HG03520 (cell line): ENCODE results near the gene PEDS1.
"Not testable (repeated sequence)": the region's sequence is repeated elsewhere in the genome, so short reads cannot be mapped to it uniquely, and the experiment has no call there.

Experiments
- ATAC-seq: cut with Tn5 transposase; IDR thresholded peaks from one replicate; pipeline ENCODE4 v1.9.1; 2021; ENCODE audit warnings: mild to moderate bottlenecking, moderate library complexity; ENCODE audit not compliant: unreplicated experiment

Gene PEDS1

GRCh38 chr20:50115041-50115512, 38.4 kb downstream of the PEDS1 start:
- ATAC-seq = no peak

- ATAC-seq = no peak
These were observed 39.9 kb downstream of the PEDS1 start for GRCh38 chr20:50113420-50114224.

DNA sequence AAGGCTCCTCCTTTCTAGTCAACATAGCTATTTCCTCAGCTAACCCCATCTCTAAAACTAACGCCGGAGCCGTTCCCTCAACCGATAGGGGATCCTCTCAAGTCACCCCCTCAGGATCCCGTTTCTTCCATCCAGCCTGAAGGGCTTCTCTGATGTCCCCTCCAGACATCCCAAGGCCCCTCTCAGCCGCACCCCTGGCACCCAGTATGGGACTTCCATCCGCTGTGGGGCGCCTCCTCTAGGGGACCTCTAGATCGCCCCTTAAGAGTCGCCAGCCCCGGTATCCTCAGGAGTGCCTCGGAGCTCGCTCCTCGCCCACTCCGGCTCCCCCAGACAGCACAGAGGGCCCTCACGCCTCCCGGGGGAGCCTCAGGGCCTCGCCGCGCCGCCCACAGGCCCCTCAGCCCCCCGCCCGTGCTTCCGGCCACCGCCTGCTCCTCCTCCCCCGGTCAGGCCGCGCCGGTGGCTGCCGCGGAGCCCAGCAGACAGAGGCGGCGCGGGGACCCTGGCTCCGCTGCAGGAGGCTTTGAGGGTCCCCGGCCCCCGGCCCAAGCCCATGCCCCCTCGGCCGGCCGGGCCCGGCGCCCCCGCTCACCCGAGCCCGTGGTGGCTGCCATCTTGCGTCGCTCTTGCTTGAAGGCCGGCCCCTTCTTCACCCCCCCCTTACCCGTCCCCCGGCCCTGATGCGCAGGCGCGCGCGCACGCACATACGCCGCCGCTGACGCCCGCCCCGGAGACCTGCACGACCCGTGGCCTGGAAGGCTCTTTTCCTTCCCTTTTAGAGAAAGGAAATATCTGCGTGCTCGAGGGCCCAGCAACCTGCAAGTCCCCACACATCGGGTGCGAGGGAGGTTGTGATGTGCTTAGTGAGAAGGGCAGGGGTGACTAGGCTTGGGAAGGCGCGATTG, 40.8 kb downstream of the PEDS1 start, which contains the start of gene UBE2V1:
Gene UBE2V1, minus strand, starts transcription at position 639 of the 908 bp plus-strand sequence. Its CDS starts 22 bp downstream, at position 617.
- ATAC-seq = peak; percentile 32

- ATAC-seq = no peak
These were observed 41.6 kb downstream of the PEDS1 start for GRCh38 chr20:50111829-50112495.

DNA sequence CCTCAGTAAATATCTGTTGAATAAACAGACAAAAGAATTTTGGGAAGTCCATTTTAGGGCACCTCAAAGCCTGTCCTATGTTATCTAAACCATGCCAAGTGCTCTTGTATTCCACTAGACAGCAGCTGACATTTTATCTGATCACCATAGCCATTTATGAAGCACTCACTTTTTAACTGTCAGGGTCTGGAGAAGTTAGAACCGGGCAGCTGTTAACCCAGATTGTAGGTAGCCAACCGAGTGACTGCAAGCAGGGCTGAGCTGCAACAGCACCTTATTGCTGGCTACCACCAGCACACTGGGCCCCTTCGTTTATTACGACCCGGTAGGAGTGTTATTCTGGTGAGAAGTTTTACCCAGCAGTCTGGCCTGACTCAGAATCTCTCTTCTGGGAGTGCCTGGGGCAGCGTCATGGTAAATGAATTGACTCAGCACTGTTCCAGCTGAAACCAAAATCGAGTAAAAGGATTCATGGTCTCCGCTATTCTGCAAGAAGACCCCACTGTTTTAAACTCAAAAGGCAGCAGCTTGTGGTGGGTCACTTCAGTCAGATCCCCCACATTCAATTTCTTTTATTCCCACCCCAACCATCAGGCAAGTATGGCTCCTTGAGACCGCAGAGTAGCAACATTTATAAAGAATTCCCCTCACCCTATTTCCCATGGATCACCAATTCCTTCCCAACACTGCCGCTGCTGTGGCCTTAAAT, 42.2 kb downstream of the PEDS1 start:
- ATAC-seq = no peak

GRCh38 chr20:50110141-50111047, 43.1 kb downstream of the PEDS1 start:
- ATAC-seq = no peak

DNA sequence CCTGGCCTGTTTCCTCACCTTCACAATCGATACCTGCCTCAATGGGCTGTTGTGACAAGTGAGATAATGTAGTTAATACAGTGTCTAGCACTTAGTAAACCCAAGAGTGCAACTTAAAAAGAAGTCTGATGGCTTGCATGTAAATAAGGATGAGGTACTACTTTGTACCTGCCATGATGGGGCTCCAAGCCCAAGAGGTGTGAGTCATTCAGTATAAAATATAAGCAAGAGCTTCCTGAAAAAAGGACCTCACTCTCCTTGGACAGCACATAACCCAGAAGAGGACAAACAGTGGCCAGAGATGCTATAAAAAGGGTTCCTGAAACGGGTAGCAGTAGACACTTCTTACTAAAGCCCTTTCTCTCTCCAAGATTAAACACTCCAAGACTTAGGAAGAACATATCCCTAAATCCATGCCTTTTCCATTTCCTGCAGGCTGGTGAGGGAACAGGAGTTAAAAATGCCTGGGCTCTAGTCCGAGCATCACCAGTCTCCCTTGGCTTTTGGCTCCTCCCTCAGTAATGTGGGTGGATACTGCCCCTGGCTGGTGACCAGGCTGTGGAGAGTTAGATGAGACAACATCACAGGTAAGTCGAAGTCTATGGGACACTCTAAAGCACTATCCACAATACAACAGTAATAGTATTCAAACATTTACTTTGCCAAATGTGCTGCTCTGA, 44.8 kb downstream of the PEDS1 start:
- ATAC-seq = no peak

- no peak for ATAC-seq
These were observed 45.7 kb downstream of the PEDS1 start for GRCh38 chr20:50107796-50108331.

- no peak for ATAC-seq
These were observed 46.4 kb downstream of the PEDS1 start for GRCh38 chr20:50107086-50107660.

GRCh38 chr20:50106669-50107068, 46.9 kb downstream of the PEDS1 start:
- ATAC-seq = not testable (repeated sequence)
